ENCODE measurements around the gene EGFLAM. TPM values are rescaled to one million over a fixed set of nuclear protein-coding genes. Genes with fewer than 3 reads are reported as not detected.

Gene EGFLAM
- total and polyA plus RNA-seq, 2 of the 4 experiments (the other 2 are of a cell fraction), result 0.77 to 1.1 TPM

DNA sequence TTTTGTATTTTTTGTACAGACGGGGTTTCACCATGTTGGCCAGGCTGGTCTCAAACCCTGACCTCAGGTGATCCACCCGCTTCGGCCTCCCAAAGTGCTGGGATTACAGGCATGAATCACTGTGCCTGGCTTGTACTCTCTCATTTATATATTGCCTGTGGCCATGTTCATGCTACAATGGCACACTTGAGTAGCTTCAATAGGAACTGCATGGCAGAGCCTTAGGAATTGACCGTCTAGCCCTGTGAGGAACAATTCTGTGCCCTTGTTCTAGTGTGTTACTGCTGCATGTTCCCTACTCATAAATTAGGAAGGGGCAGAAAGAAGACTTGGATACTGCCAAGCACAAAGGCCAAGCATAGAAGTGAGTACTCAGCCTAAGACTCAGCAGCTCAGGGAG is 193.8 kb downstream of the EGFLAM start:
- ATAC-seq (ENCODE audit: low read depth) (no peak), DNase-seq (no peak)
- H2BK15ac ChIP-seq (ENCODE audit: low read depth, low read length), result no peak overlapping the region
- no peak overlapping the region for H3K4ac ChIP-seq (ENCODE audit: low read depth, low read length)
- H3K23ac ChIP-seq (ENCODE audit: low read depth, low read length), result no peak overlapping the region
- H3K9me1 ChIP-seq (ENCODE audit: insufficient read depth, low read length), result 0 out of 2 replicates have a peak, but pooled peaks cover 4% of the 10 kb centered on the region
- no peak overlapping the region for H3K4me2 ChIP-seq (ENCODE audit: low read depth, low read length)
- no peak overlapping the region for H3K18ac ChIP-seq (ENCODE audit: low read depth, low read length)
- H4K5ac ChIP-seq (ENCODE audit: low read depth, low read length), result no peak overlapping the region
- H3K79me1 ChIP-seq (ENCODE audit: low read depth in 1 of 2, low read length in 2 of 2), result no peaks in the 10 kb centered on the region
- no peak overlapping the region for H3K27ac ChIP-seq (ENCODE audit: insufficient read depth, low read length)
- POLR2A ChIA-PET (ENCODE audit: unreplicated experiment), result no interaction called here
- no peak overlapping the region for H4K91ac ChIP-seq (ENCODE audit: insufficient read depth, low read depth, low read length)
- no peaks in the 10 kb centered on the region for H3K9me3 ChIP-seq (ENCODE audit: control insufficient read depth, insufficient read depth, low read length)
- TF ChIP-seq CTCF (conservative IDR thresholded peaks at IDR 0.05; ENCODE audit: low read depth, low read length), result no peak
- TF ChIP-seq MAZ (IDR thresholded peaks at IDR 0.05; ENCODE audit: borderline replicate concordance, low read depth, low read length), result no peak
- no peak overlapping the region for H3K56ac ChIP-seq (ENCODE audit: extremely low read depth, insufficient read depth, low read length)
- WGBS, 2 experiments (ENCODE audit: extremely low coverage in 2 of 2, insufficient read length in 1 of 2), result 100% methylated on average over 3 of the region's 4 CpGs; no CpG with 5 or more reads in 1 of the 2 experiments
- H2BK5ac ChIP-seq (ENCODE audit: low read depth, low read length, poor library complexity, severe bottlenecking), result no peak overlapping the region
- CTCF ChIA-PET, result interaction anchor here (1.1 to 1.2 kb wide), 2 partner anchors 10 to 12 kb away, joined by 3 to 10 read pairs; no protein-coding TSS in a partner anchor
- no peaks in the 10 kb centered on the region for H3K36me3 ChIP-seq (ENCODE audit: control insufficient read depth, insufficient read depth, low read length)
- dilution Hi-C loops (cut with HindIII; ENCODE audit: low sequenced_read_pairs, unreplicated experiment), result no loop called here
- intact Hi-C loops (cut with micrococcal nuclease), result no loop called here
- in situ Hi-C loops (cut with MboI; ENCODE audit: low sequenced_read_pairs), result no loop called here
- H3K9ac ChIP-seq (ENCODE audit: low read depth, low read length), result no peak overlapping the region
- no peak overlapping the region for H2AFZ ChIP-seq (replicated peaks; ENCODE audit: low read length, poor library complexity)
- H2BK20ac ChIP-seq (ENCODE audit: low read depth, low read length), result no peak overlapping the region
- H2AK9ac ChIP-seq (replicated peaks; ENCODE audit: low read depth, low read length, poor library complexity), result no peak overlapping the region
- no peaks in the 10 kb centered on the region for H3K4me1 ChIP-seq (ENCODE audit: control insufficient read depth, insufficient read depth, low read length)
- H4K8ac ChIP-seq (ENCODE audit: low read depth in 2 of 2, low read length in 2 of 2), result no peak overlapping the region
- no peak overlapping the region for H2BK120ac ChIP-seq (ENCODE audit: low read depth, low read length)
- H3K4me3 ChIP-seq (ENCODE audit: insufficient read depth, low read depth, low read length), result no peak overlapping the region
- H3K14ac ChIP-seq (replicated peaks; ENCODE audit: low read depth, low read length), result no peak overlapping the region
- H4K20me1 ChIP-seq (ENCODE audit: insufficient read depth, low read length), result no peaks in the 10 kb centered on the region
- no TSS peak for BruUV-seq (replicated peaks)
- no peak overlapping the region for H2AK5ac ChIP-seq (ENCODE audit: low read depth, low read length)
- 0 out of 2 replicates have a peak, but pooled peaks cover 9% of the 10 kb centered on the region for H3K27me3 ChIP-seq (ENCODE audit: control insufficient read depth, insufficient read depth, low read length)

Data from IMR-90 (cell line).